Upper lobe of left lung (tissue), 4 donors: ENCODE data around the gene F7.

ENCODE experiments used
- CTCF ChIP-seq, 6 experiments: fragments of 450-650 bp in 4 of 6; fragments of 200-600 bp in 2 of 6; sonication (generic) in 2 of 6; IDR thresholded peaks; one replicate each; pipeline ENCODE4 v1.5.1; 2016 to 2019; ENCODE audit warnings: antibody characterized with exemption in 6 of 6
- EP300 ChIP-seq, 4 donors: sonication (generic); formaldehyde crosslinking; IDR thresholded peaks; one replicate each; pipeline ENCODE4 v1.5.1; 2017; ENCODE audit warnings: antibody characterized with exemption in 4 of 4, control low read depth in 2 of 4
- POLR2A ChIP-seq, 4 donors: fragments of 450-650 bp; IDR thresholded peaks; one replicate each; pipeline ENCODE4 v1.5.1; 2016 to 2017; ENCODE audit warnings: antibody characterized with exemption in 4 of 4, mild to moderate bottlenecking in 2 of 4

- TF ChIP-seq POLR2A (IDR thresholded peaks at IDR 0.05) (no peak), CTCF (IDR thresholded peaks at IDR 0.05) (no peak), EP300 (IDR thresholded peaks at IDR 0.05) (no peak)
These were observed 45.7 kb upstream of the F7 start for GRCh38 chr13:113059891-113060290.
